Duodenal mucosa (tissue), 2 donors: ENCODE data around the gene ENTPD3.

Experiments used
- H3K27ac ChIP-seq: one replicate; pipeline ENCODE4 v1.7.0; 2013; ENCODE audit warnings: low read depth, low read length
- H3K27me3 ChIP-seq, 2 donors: one replicate each; pipeline ENCODE4 v1.7.0; 2013; ENCODE audit warnings: low read length in 2 of 2, control low read depth in 1 of 2; ENCODE audit not compliant: insufficient read depth in 2 of 2, control insufficient read depth in 1 of 2
- H3K36me3 ChIP-seq, 2 donors: one replicate each; pipeline ENCODE4 v1.7.0; 2013; ENCODE audit warnings: low read length in 2 of 2, control low read depth in 1 of 2; ENCODE audit not compliant: insufficient read depth in 2 of 2, control insufficient read depth in 1 of 2
- H3K4me1 ChIP-seq, 2 donors: one replicate each; pipeline ENCODE4 v1.7.0; 2013; ENCODE audit warnings: low read length in 2 of 2, control low read depth in 1 of 2; ENCODE audit not compliant: insufficient read depth in 2 of 2, control insufficient read depth in 1 of 2
- H3K4me3 ChIP-seq, 2 donors: one replicate each; pipeline ENCODE4 v1.7.0; 2013; ENCODE audit warnings: low read length in 2 of 2, low read depth in 1 of 2
- H3K9ac ChIP-seq, 2 donors: one replicate each; pipeline ENCODE4 v1.7.0; 2013; ENCODE audit warnings: low read length in 2 of 2, low read depth in 1 of 2
- H3K9me3 ChIP-seq, 2 donors: one replicate each; pipeline ENCODE4 v1.7.0; 2013; ENCODE audit warnings: low read length in 2 of 2, control low read depth in 1 of 2; ENCODE audit not compliant: control insufficient read depth in 1 of 2

Gene ENTPD3

GRCh38 chr3:40445062-40445461 lies 58.1 kb downstream of the ENTPD3 start:
- no peak overlapping the region for H3K9ac ChIP-seq

GRCh38 chr3:40445880-40446279 lies 58.9 kb downstream of the ENTPD3 start:
- Histone ChIP-seq H3K4me3 (no peak overlapping the region), H3K36me3 (peaks cover 0 to 6% of the 10 kb centered on the region in 2 donors), H3K27me3 (no peaks in the 10 kb centered on the region), H3K4me1 (no peaks in the 10 kb centered on the region), H3K27ac (no peak overlapping the region), H3K9me3 (no peaks in the 10 kb centered on the region), H3K9ac (no peak overlapping the region)

More at GRCh38 chr3:40445062-40445461, 58.1 kb downstream of the ENTPD3 start:
- no peaks in the 10 kb centered on the region for H3K4me1 ChIP-seq
- H3K27me3 ChIP-seq, result no peaks in the 10 kb centered on the region
- peaks cover 0 to 6% of the 10 kb centered on the region in 2 donors for H3K36me3 ChIP-seq
- no peak overlapping the region for H3K27ac ChIP-seq
- H3K4me3 ChIP-seq, result no peak overlapping the region
- H3K9me3 ChIP-seq, result no peaks in the 10 kb centered on the region

- no peaks in the 10 kb centered on the region for H3K9me3 ChIP-seq
- H3K4me1 ChIP-seq, result peaks cover 16 to 17% of the 10 kb centered on the region in 2 donors
- peaks cover 0 to 6% of the 10 kb centered on the region in 2 donors for H3K36me3 ChIP-seq
- no peak overlapping the region for H3K27ac ChIP-seq
- H3K9ac ChIP-seq, result no peak overlapping the region
- no peaks in the 10 kb centered on the region for H3K27me3 ChIP-seq
- no peak overlapping the region for H3K4me3 ChIP-seq
Measured at GRCh38 chr3:40450438-40450837, 63.5 kb downstream of the ENTPD3 start.

GRCh38 chr3:40451551-40451950 lies 64.6 kb downstream of the ENTPD3 start:
- H3K9ac ChIP-seq, result no peak overlapping the region

GRCh38 chr3:40452057-40452456 lies 65.1 kb downstream of the ENTPD3 start:
- no peak overlapping the region for H3K27ac ChIP-seq
- H3K9ac ChIP-seq, result peak overlapping the region; percentile 87 to 89

More at GRCh38 chr3:40451551-40451950, 64.6 kb downstream of the ENTPD3 start:
- Histone ChIP-seq H3K4me1 (peaks cover 17 to 20% of the 10 kb centered on the region in 2 donors), H3K4me3 (no peak overlapping the region), H3K27ac (no peak overlapping the region), H3K9me3 (no peaks in the 10 kb centered on the region), H3K27me3 (no peaks in the 10 kb centered on the region), H3K36me3 (peaks cover 0 to under 1% of the 10 kb centered on the region in 2 donors)

GRCh38 chr3:40452562-40452875 lies 65.5 kb downstream of the ENTPD3 start:
- Histone ChIP-seq H3K36me3 (no peaks in the 10 kb centered on the region), H3K4me3 (peak overlapping the region; percentile 81 to 88), H3K4me1 (peaks cover 17 to 22% of the 10 kb centered on the region in 2 donors), H3K9me3 (no peaks in the 10 kb centered on the region), H3K27me3 (no peaks in the 10 kb centered on the region), H3K9ac (peak overlapping the region; percentile 87 to 89), H3K27ac (peak overlapping the region; percentile 93)

More at GRCh38 chr3:40452057-40452456, 65.1 kb downstream of the ENTPD3 start:
- peaks cover 17 to 22% of the 10 kb centered on the region in 2 donors for H3K4me1 ChIP-seq
- no peaks in the 10 kb centered on the region for H3K9me3 ChIP-seq
- no peaks in the 10 kb centered on the region for H3K27me3 ChIP-seq
- no peaks in the 10 kb centered on the region for H3K36me3 ChIP-seq
- H3K4me3 ChIP-seq, result peak overlapping the region; percentile 81 to 88

GRCh38 chr3:40452876-40453730 lies 66.1 kb downstream of the ENTPD3 start:
- H3K9me3 ChIP-seq, result no peaks in the 10 kb centered on the region
- peak overlapping the region; percentile 93 for H3K27ac ChIP-seq
- H3K4me3 ChIP-seq, result peak overlapping the region; percentile 81 to 88
- H3K9ac ChIP-seq, result peak overlapping the region; percentile 87 to 89
- no peaks in the 10 kb centered on the region for H3K27me3 ChIP-seq
- peaks cover 20 to 28% of the 10 kb centered on the region in 2 donors for H3K4me1 ChIP-seq
- H3K36me3 ChIP-seq, result peaks cover 0 to 2% of the 10 kb centered on the region in 2 donors

GRCh38 chr3:40453933-40454332 lies 66.9 kb downstream of the ENTPD3 start:
- Histone ChIP-seq H3K4me1 (peaks cover 28 to 36% of the 10 kb centered on the region in 2 donors), H3K4me3 (peak overlapping the region; percentile 81 to 88), H3K9me3 (no peaks in the 10 kb centered on the region), H3K27ac (no peak overlapping the region), H3K27me3 (no peaks in the 10 kb centered on the region), H3K36me3 (peaks cover 6 to 9% of the 10 kb centered on the region in 2 donors), H3K9ac (peak overlapping the region; percentile 73 to 82)

GRCh38 chr3:40455328-40455727 lies 68.3 kb downstream of the ENTPD3 start:
- no peak overlapping the region for H3K27ac ChIP-seq
- H3K9me3 ChIP-seq, result no peaks in the 10 kb centered on the region
- H3K27me3 ChIP-seq, result no peaks in the 10 kb centered on the region
- peaks cover 30 to 37% of the 10 kb centered on the region in 2 donors for H3K4me1 ChIP-seq
- H3K4me3 ChIP-seq, result no peak overlapping the region
- no peak overlapping the region for H3K9ac ChIP-seq
- H3K36me3 ChIP-seq, result peaks cover 15 to 18% of the 10 kb centered on the region in 2 donors

GRCh38 chr3:40456279-40456939 lies 69.4 kb downstream of the ENTPD3 start:
- peaks cover 30 to 37% of the 10 kb centered on the region in 2 donors for H3K4me1 ChIP-seq
- H3K9me3 ChIP-seq, result no peaks in the 10 kb centered on the region
- H3K27ac ChIP-seq, result peak overlapping the region; percentile 55
- peak overlapping the region; percentile 76 to 94 for H3K9ac ChIP-seq
- H3K4me3 ChIP-seq, result peak overlapping the region; percentile 89 to 99
- H3K36me3 ChIP-seq, result peaks cover 16 to 28% of the 10 kb centered on the region in 2 donors
- no peaks in the 10 kb centered on the region for H3K27me3 ChIP-seq
